Astrocyte of the spinal cord (primary cell): ENCODE data around the gene XPO6.

Experiments
- DNase-seq: peaks from one replicate; pipeline ENCODE4 v3.0.0; 2011; ENCODE audit warnings: low read depth, low spot score
- H3K4me3 ChIP-seq: 2 replicates; pipeline ENCODE4 v1.5.1; 2011; ENCODE audit warnings: low read depth, mild to moderate bottlenecking, low read length, moderate library complexity
- in situ Hi-C: cut with HindIII; loops from 2 replicates; pipeline ENCODE4 v1.10.0; 2017; ENCODE audit warnings: low sequenced_read_pairs
- TF ChIP-seq, protein P1 (sequence below): IDR thresholded peaks from 2 replicates; pipeline ENCODE4 v1.5.1; 2012; ENCODE audit warnings: low read depth, mild to moderate bottlenecking, low read length, inconsistent platforms

Gene XPO6

GRCh38 chr16:28078261-28078660 is 133.5 kb downstream of the XPO6 start:
- in situ Hi-C loops, result no loop called here
- no peak for DNase-seq
- H3K4me3 ChIP-seq, result no peak overlapping the region
- TF ChIP-seq, protein P1, sequence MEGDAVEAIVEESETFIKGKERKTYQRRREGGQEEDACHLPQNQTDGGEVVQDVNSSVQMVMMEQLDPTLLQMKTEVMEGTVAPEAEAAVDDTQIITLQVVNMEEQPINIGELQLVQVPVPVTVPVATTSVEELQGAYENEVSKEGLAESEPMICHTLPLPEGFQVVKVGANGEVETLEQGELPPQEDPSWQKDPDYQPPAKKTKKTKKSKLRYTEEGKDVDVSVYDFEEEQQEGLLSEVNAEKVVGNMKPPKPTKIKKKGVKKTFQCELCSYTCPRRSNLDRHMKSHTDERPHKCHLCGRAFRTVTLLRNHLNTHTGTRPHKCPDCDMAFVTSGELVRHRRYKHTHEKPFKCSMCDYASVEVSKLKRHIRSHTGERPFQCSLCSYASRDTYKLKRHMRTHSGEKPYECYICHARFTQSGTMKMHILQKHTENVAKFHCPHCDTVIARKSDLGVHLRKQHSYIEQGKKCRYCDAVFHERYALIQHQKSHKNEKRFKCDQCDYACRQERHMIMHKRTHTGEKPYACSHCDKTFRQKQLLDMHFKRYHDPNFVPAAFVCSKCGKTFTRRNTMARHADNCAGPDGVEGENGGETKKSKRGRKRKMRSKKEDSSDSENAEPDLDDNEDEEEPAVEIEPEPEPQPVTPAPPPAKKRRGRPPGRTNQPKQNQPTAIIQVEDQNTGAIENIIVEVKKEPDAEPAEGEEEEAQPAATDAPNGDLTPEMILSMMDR, result no peak

- TF ChIP-seq, protein P1, result no peak
- no peak for DNase-seq
- H3K4me3 ChIP-seq, result no peak overlapping the region
- in situ Hi-C loops, result no loop called here
These were observed 137.9 kb downstream of the XPO6 start for GRCh38 chr16:28073836-28074235.

GRCh38 chr16:28072087-28072486 is 139.7 kb downstream of the XPO6 start:
- no peak for DNase-seq
- TF ChIP-seq, protein P1, result no peak
- in situ Hi-C loops, result no loop called here
- H3K4me3 ChIP-seq, result no peak overlapping the region

GRCh38 chr16:28069971-28070794 is 141.6 kb downstream of the XPO6 start:
- DNase-seq, result no peak
- in situ Hi-C loops, result no loop called here
- no peak overlapping the region for H3K4me3 ChIP-seq
- TF ChIP-seq, protein P1, result no peak

DNA sequence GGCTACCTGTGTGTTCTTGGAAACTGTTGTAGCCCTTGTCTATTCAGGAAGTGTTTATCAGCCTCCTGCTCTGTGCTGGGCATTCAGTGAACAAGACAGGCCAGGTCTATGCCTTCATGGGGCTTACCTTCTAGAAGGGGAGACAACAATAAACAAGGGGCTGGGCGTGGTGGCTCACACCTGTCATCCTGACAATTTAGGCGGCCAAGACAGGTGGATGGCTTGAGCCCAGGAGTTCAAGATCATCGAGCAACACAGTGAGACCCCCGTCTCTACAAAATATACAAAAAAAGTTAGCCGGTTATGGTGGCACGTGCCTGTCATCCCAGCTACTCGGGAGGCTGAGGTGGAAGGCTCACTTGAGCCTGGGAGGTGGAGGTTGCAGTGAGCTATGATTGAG is 142.8 kb downstream of the XPO6 start:
- TF ChIP-seq, protein P1, result no peak
- in situ Hi-C loops, result no loop called here
- no peak for DNase-seq
- no peak overlapping the region for H3K4me3 ChIP-seq

DNA sequence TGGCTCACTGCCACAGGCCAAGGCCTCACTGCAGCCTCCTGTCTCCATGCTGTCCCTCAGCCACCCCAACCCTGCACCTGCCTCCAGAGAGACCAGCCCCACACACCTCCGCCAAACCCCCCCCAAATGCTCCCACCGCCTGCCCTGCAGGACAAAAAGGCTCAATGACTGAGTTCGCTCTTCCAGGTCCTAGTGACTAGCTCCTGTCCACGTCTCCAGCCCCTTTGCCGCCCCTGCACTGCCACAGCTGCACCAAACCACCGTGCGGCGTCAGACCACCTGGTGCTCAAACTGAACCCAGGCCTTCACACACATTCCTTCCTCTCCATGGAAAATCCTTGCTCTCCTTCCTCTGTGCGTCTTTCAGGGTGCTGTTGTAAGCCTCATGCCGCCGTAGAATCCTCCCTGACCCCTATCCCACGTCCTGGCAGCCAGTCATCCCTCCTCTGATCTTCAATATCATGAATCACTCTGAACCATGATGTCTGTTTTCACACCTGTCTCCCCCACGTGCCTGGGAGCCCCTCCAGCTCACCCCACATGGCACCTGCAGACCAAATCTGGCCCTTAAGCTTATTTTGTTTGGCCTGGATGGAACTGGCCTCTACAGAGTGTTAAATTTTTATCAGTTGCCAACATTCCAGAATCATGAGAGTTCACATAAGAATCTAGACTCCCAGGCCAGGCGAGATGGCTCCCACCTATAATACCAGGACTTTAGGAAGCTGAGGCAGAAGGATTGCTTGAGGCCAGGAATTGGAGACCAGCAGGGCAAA is 144.0 kb downstream of the XPO6 start:
- no peak overlapping the region for H3K4me3 ChIP-seq
- peak; percentile 75 for DNase-seq
- TF ChIP-seq, protein P1, result no peak
- in situ Hi-C loops, result no loop called here
